HepG2 (cell line): ENCODE data around the gene SAMD4B. TPM values are rescaled to one million over a fixed set of nuclear protein-coding genes. Genes with fewer than 3 reads are reported as not detected.
A peak's percentile ranks its signal among the peaks of the same experiment; 100 is the strongest.

Experiments
- ARHGAP35 ChIP-seq: sonication (generic); formaldehyde crosslinking; IDR thresholded peaks from 2 replicates; pipeline ENCODE4 v1.9.0; 2022; ENCODE audit warnings: mild to moderate bottlenecking, inconsistent platforms, moderate library complexity, missing genetic modification reagents, borderline replicate concordance
- BRD4 ChIP-seq: sonication (generic); formaldehyde crosslinking; IDR thresholded peaks from 2 replicates; pipeline ENCODE4 v1.4.0; 2020; ENCODE audit warnings: missing genetic modification reagents
- FIP1L1 ChIP-seq: fragments of 200-400 bp; formaldehyde crosslinking; IDR thresholded peaks from 2 replicates; pipeline ENCODE4 v1.6.1; 2018; ENCODE audit warnings: low read depth, mild to moderate bottlenecking, low read length, moderate library complexity, borderline replicate concordance; ENCODE audit not compliant: insufficient read depth
- FOXK1 ChIP-seq: sonication (generic); formaldehyde crosslinking; IDR thresholded peaks from 2 replicates; pipeline ENCODE4 v1.4.0; 2020; ENCODE audit warnings: low read depth, missing genetic modification reagents, borderline replicate concordance
- GATAD2A ChIP-seq: IDR thresholded peaks from 2 replicates; pipeline ENCODE4 v1.6.1; 2016
- IRF9 ChIP-seq: sonication (generic); formaldehyde crosslinking; IDR thresholded peaks from 2 replicates; pipeline ENCODE4 v1.8.0; 2022; ENCODE audit warnings: missing genetic modification reagents, mild to moderate bottlenecking, borderline replicate concordance
- IRX3 ChIP-seq: sonication (generic); formaldehyde crosslinking; IDR thresholded peaks from 2 replicates; pipeline ENCODE4 v1.8.1; 2023; ENCODE audit warnings: mild to moderate bottlenecking, low read depth, missing genetic modification reagents, borderline replicate concordance
- KDM4B ChIP-seq: sonication (generic); formaldehyde crosslinking; IDR thresholded peaks from 2 replicates; pipeline ENCODE4 v1.4.0; 2020; ENCODE audit warnings: missing genetic modification reagents
- MAX ChIP-seq: IDR thresholded peaks from 2 replicates; pipeline ENCODE4 v1.6.1; 2012; ENCODE audit warnings: inconsistent platforms
- NCOA5 ChIP-seq: sonication (generic); formaldehyde crosslinking; IDR thresholded peaks from 2 replicates; pipeline ENCODE4 v1.4.0; 2020; ENCODE audit warnings: missing genetic modification reagents
- SCMH1 ChIP-seq: sonication (generic); formaldehyde crosslinking; IDR thresholded peaks from 2 replicates; pipeline ENCODE4 v1.9.0; 2021; ENCODE audit warnings: missing genetic modification reagents, mild to moderate bottlenecking, borderline replicate concordance
- SKIL ChIP-seq: sonication (generic); formaldehyde crosslinking; IDR thresholded peaks from 2 replicates; pipeline ENCODE4 v1.8.0; 2022; ENCODE audit warnings: missing genetic modification reagents, mild to moderate bottlenecking, moderate library complexity, borderline replicate concordance
- ZBTB34 ChIP-seq: sonication (generic); formaldehyde crosslinking; IDR thresholded peaks from 2 replicates; pipeline ENCODE4 v1.8.0; 2022; ENCODE audit warnings: mild to moderate bottlenecking, missing genetic modification reagents
- ZFP36L1 ChIP-seq: sonication (generic); formaldehyde crosslinking; IDR thresholded peaks from 2 replicates; pipeline ENCODE4 v1.8.0; 2022; ENCODE audit warnings: mild to moderate bottlenecking, missing genetic modification reagents, moderate library complexity
- ZNF275 ChIP-seq: sonication (generic); formaldehyde crosslinking; IDR thresholded peaks from 2 replicates; pipeline ENCODE4 v1.8.0; 2022; ENCODE audit warnings: missing genetic modification reagents, mild to moderate bottlenecking, inconsistent platforms, borderline replicate concordance
- ZNF343 ChIP-seq: sonication (generic); formaldehyde crosslinking; IDR thresholded peaks from 2 replicates; pipeline ENCODE4 v1.4.0; 2020; ENCODE audit warnings: mild to moderate bottlenecking, missing genetic modification reagents
- ZNF709 ChIP-seq: sonication (generic); formaldehyde crosslinking; IDR thresholded peaks from 2 replicates; pipeline ENCODE4 v1.5.0; 2020; ENCODE audit warnings: mild to moderate bottlenecking, missing genetic modification reagents
- ZNF710 ChIP-seq: sonication (generic); formaldehyde crosslinking; IDR thresholded peaks from 2 replicates; pipeline ENCODE4 v1.5.0; 2020; ENCODE audit warnings: mild to moderate bottlenecking, missing genetic modification reagents, borderline replicate concordance
- ZNF768 ChIP-seq: sonication (generic); formaldehyde crosslinking; IDR thresholded peaks from 2 replicates; pipeline ENCODE4 v1.4.0; 2020; ENCODE audit warnings: missing genetic modification reagents
- ZNF788 ChIP-seq: sonication (generic); formaldehyde crosslinking; IDR thresholded peaks from 2 replicates; pipeline ENCODE4 v1.5.0; 2020; ENCODE audit warnings: mild to moderate bottlenecking, missing genetic modification reagents, borderline replicate concordance
- ZSCAN9 ChIP-seq: IDR thresholded peaks from 2 replicates; pipeline ENCODE4 v1.6.1; 2016; ENCODE audit warnings: borderline replicate concordance
- polyA plus RNA-seq, 8 experiments: library from polyadenylated mRNA; depleted of rRNA in 3 of 8; stranded (reverse) in 7 of 8; unstranded in 1 of 8; fragments of >200 nt; fragmentation: Illumina TruSeq in 4 of 8; extraction: Trizol in 4 of 8; gene quantifications; 2 replicates each; pipeline versions ENCODE4 v1.2.1 to v1.2.3, GENCODE V29; 2011 to 2016; ENCODE audit warnings: low read depth in 4 of 8, missing spikeins in 1 of 8, mixed read lengths in 1 of 8; ENCODE audit not compliant: insufficient read depth in 1 of 8
- total RNA-seq, 5 experiments: library from RNA; depleted of rRNA; stranded (reverse); fragments of >200 nt; fragmentation: Illumina TruSeq; extraction: Trizol; gene quantifications; 2 replicates each; pipeline ENCODE4 v1.2.3, GENCODE V29; 2016; ENCODE audit warnings: low read depth in 1 of 5

Gene SAMD4B
- total and polyA plus RNA-seq, 2 of the 13 experiments (the other 11 are each of a cell fraction or from before 2014, with no cell fraction given): 26.0 to 31.8 TPM

- TF ChIP-seq ZNF710 (peak; percentile 57; the same call in 1 of the 2 replicates), ARHGAP35 (CRISPR knock-in tag) (peak; percentile 44; the same call in 1 of the 2 replicates), ZNF709 (no peak), NCOA5 (CRISPR knock-in tag) (no peak), KDM4B (no peak), ZBTB34 (CRISPR knock-in tag) (no peak), SKIL (CRISPR knock-in tag) (peak; percentile 40; the same call in 1 of the 2 replicates), IRX3 (CRISPR knock-in tag) (no peak), MAX (peak; percentile 53; the same call in 1 of the 2 replicates), ZSCAN9 (CRISPR knock-in tag) (no peak), FIP1L1 (no peak), BRD4 (CRISPR knock-in tag) (no peak), ZNF768 (CRISPR knock-in tag) (peak; percentile 23; the same call in 1 of the 2 replicates), ZFP36L1 (CRISPR knock-in tag) (no peak), ZNF275 (CRISPR knock-in tag) (peak; percentile 6; the same call in 1 of the 2 replicates), IRF9 (CRISPR knock-in tag) (no peak), SCMH1 (CRISPR knock-in tag) (no peak), GATAD2A (CRISPR knock-in tag) (no peak), ZNF343 (CRISPR knock-in tag) (peak; percentile 78), ZNF788 (no peak; the same call in 1 of the 2 replicates), FOXK1 (CRISPR knock-in tag) (no peak)
Measured at GRCh38 chr19:39410017-39410830, 68.0 kb downstream of the SAMD4B start (continued).
